UCSD-AML1 (cell line): ENCODE measurements around the gene LRRC56.
"Not testable (repeated sequence)": the region's sequence is repeated elsewhere in the genome, so short reads cannot be mapped to it uniquely, and the experiment has no call there.

Source experiments
- DNase-seq: peaks from one replicate; lab custom pipeline; 2025; ENCODE audit not compliant: unreplicated experiment; lab: John Stamatoyannopoulos, UW

Gene LRRC56

GRCh38 chr11:501001-501682 lies 36.2 kb upstream of the LRRC56 start:
- DNase-seq, result no peak

- no peak for DNase-seq
Observed at GRCh38 chr11:501683-502287, 35.5 kb upstream of the LRRC56 start.

- no peak for DNase-seq
Observed at GRCh38 chr11:502288-503178, 34.8 kb upstream of the LRRC56 start.

DNA sequence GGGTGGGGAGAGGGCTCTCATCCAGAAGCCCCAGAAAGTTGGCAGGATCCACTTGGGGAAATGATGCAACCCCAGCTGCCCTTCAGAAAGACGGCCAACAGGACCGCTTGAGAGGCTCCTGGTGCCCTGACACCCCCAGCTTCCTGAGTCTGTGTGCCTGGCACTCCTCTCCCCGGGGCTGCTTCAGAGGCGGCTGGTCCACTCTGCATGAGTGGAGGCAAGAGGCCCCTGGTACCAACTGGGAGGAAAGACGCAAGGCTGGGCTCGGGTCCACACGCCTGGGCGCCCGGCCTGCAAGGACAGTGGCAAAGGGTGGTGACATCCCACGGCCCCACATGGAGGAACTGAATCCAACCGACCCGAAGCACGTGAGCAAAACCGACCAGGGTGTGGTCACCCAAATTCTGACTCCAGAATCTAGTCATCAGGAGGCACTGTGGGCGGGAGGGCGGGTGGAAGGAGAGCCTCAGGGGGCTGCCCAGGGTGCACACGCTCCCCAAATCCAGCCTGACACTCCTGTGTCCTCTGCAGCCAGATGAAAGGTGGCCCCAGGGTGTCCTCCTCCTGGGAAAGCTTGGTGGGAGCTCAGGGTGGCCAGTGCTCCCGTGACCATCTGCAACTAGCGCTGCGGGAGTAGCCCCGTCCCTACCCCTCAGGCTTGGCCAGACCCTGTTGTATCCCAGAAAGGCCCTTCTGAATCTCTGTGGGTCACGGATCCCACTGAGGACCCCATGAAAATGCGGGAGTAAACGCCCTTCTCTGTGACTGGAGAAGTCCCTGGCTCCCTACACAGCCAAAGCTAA lies 33.9 kb upstream of the LRRC56 start:
- no peak for DNase-seq

DNA sequence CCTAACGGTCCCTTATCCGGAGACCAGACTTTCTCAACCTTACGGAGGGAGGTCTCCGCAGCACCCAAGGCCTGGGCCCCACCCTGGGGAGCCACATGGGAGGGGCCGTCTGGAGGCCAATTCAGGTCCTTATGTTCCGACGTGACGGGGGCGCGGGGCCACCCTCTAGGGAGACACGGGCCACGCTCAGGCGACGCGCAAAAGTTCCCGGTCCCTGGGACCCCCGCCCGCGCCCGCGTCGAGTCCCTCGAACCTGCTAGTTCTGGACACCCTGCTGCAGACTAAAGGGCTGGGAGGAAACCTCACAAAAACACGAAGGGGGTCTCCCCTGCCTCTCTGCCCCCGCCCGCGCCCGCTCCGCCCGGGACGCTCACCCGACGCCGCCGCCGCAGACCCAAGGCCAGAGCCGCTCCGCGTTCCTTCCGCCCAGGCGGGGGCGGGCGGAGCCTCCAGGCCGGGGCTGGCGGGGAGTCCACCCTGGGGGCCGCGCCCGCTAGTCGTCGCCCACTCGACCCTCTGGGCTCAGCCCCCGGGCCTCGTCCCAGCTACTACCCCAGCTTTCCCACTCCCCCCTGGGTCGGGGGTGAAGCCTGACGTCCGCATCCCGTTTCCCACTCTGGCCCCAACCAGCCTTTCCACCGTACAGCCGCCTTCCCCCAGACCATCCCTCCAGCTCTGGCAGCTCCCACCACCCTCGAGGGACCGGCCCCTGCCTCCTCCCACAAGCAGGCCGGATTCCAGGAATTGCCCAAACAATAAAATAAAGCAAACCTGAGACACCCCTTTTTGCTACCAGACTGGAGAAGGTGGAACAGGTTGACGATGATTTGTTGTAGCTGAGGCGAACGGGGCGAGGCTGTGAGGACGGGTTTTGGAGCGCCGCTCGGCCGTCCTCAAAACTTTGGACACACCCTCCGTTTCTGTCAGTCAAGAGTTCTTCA lies 33.0 kb upstream of the LRRC56 start:
- no peak for DNase-seq

DNA sequence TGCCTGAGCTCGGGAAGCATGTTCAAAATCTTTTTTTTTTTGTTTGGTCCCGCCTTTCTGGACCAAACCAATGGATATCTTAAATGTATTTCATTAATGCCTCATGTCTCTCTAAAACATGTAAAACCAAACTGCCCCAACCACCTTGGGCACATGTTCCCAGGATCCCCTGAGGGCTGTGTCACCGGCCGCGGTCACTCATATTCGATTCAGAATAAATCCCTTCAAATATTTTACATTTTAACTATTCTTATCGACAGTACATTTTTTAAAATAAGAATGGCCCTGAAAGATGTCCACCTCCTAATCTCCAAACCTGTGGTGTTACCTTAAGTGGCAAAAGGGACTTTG lies 32.4 kb upstream of the LRRC56 start:
- no peak for DNase-seq

DNA sequence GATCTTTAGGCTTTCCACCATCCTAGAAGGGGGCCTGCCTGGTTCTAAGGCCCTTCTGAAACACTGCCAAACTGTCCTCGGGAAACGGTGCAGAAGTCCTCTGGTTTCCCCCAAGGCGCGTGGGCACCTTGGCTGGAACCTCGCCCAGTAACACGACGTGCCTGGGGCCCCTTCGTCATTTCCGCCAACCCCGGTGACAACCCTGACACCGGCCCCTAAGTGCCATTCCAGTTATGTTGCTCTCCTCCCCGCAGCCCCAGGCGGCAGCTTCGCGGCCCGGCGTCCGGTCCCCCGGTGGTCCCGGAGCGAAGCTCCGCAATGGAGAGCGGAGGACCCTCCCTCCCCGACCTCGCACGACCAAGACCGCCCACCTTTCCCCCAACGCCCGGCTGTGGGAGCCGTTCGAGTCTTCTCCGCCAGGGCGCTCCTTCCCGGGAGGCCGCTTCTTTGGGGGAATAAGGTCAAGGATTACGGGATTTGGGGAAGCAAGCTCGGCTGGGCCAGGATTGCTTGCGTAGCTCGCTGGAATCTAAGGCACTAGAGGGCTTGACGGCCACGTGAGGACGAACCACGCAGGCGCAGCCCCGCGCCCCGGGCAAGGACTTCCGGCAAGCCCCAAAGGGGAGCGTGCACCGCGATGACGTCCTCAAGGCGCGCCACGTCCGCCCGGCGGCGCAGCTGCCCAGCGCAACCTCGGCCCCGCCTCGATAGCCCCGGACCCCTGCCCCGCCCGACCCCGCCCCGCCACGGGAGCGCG lies 30.9 kb upstream of the LRRC56 start:
- peak; percentile 97 for DNase-seq

DNA sequence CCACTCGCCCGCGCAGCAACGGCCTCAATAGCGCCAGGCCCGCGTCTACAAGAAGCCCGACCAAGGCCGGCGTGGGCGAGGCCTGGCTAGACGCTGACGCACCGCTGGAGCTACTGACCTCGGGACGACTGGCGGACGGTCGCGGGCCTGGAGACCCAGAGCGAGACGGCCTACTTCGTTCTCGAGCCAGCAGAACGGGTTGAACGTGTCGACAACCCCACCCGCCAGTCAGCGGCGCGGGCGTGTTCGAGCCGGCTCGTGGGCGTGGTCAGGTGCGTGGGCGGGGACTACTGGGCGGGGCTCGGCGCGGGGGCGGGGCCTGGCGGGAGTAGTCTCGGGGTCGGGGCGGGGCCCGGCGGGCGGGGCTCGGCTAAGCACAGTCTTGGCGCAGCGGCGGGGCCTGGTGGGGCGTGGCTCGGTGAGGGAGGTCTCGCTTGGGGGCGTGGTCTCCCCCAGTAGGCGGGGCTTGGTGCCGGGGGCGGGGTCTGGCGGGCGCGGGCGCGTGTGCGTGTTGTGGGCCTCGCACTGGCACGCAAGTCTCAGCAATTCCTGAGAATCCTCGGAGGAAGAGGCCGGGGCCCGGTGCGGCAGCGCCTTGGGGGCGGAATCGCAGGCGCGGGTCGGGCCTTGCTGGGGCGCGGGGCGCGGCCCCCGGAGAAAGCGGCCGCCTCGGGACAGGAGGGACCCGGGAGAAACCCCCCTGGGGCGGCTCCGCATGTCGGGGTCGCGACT lies 30.2 kb upstream of the LRRC56 start, which contains the start of gene RNH1:
Gene RNH1 (minus strand): TSS at position 248 of the 732 bp plus-strand sequence. CDS start 5,080 bp downstream, outside the sequence.
- DNase-seq, result peak; percentile 97

- DNase-seq, result no peak
Observed at GRCh38 chr11:507727-508515, 29.4 kb upstream of the LRRC56 start.

GRCh38 chr11:508956-509355 lies 28.4 kb upstream of the LRRC56 start:
- no peak for DNase-seq

DNA sequence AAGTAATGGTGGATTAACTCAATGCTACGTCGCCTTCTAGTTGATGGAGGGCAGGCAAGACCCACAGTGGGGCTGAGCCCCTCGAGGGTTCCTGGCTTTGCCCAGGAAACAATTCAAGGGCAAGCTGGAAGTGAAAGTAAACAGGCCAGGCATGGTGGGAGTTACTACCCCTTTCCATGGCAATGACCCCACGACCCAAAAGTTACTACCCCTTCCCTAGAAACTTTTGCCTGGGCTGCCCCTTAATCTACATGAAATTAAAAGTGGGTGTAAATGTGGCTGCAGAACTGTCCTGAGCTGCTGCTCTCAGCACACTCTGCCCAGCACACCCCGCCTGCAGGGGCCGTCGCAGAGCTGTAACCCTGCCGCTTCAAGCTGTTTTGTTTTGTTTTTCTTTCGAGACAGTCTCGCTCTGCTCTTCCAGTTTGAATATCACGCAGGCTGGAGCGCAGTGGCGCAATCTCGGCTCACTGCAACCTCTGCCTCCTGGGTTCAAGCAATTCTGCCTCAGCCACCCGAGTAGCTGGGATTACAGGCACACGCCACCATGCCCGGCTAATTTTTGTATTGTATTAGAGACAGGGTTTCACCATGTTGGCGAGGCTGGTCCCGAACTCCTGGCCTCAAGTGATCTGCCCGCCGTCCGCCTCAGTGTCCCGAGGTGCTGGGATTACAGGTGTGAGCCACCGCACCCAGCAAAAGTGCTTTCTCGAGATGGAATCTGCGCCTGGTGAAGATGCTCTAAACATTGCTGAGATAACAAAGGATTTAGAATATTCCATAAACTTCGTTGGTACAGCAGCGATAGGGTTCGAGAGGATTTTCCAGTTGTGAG lies 24.3 kb upstream of the LRRC56 start:
- no peak for DNase-seq

- DNase-seq, result no peak
Observed at GRCh38 chr11:514606-515005, 22.7 kb upstream of the LRRC56 start.

DNA sequence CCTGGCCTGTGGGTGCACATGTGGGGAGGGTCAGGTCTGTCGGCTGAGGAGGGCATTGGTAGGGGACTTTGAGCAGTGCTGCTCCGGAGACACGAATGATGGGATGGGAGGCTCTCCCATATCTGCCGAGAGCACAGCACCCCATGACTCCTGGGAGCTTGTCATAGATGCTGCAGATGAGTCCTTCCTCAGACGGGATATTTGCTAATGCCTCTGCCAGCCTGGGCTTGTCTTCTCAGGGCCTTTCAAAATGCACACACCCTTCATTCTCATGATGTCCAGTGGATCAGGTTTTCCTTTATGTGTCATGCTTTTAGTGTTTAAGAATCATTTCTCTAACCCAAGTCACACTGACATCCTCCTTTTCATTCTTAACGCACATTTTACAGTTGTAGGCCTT lies 22.2 kb upstream of the LRRC56 start:
- DNase-seq, result no peak

- DNase-seq, result no peak
Observed at GRCh38 chr11:516400-516799, 20.9 kb upstream of the LRRC56 start.

- DNase-seq, result not testable (repeated sequence)
Observed at GRCh38 chr11:516918-517685, 20.2 kb upstream of the LRRC56 start.
